GM19099 (cell line): ENCODE data around the gene UQCRC2.

Experiments used
- POLR2A ChIP-seq: IDR thresholded peaks from 3 replicates; pipeline ENCODE4 v1.6.1; 2011; ENCODE audit warnings: low read depth; ENCODE audit not compliant: insufficient read length; ENCODE audit errors: extremely low read depth

The UQCRC2 gene

GRCh38 chr16:22027633-22028032 lies 74.5 kb downstream of the UQCRC2 start:
- no peak for TF ChIP-seq POLR2A

GRCh38 chr16:22029632-22030031 lies 76.5 kb downstream of the UQCRC2 start:
- no peak for TF ChIP-seq POLR2A

- no peak for TF ChIP-seq POLR2A
These were observed 77.1 kb downstream of the UQCRC2 start for GRCh38 chr16:22030087-22030812.

GRCh38 chr16:22031483-22032083 lies 78.4 kb downstream of the UQCRC2 start:
- no peak for TF ChIP-seq POLR2A
